HCT116 (cell line): ENCODE results near the gene DUSP28. TPM values are rescaled to one million over a fixed set of nuclear protein-coding genes. Genes with fewer than 3 reads are reported as not detected.

ENCODE experiments used
- ATAC-seq: fragments of 200-7000 bp; cut with Tn5 transposase; 2 replicates; pipeline ENCODE4 v1.9.1; 2020; ENCODE audit warnings: mild to moderate bottlenecking, moderate library complexity
- BruUV-seq: library from RNA; stranded (reverse); fragments of 400-500 nt; replicated peaks from 2 replicates; lab custom pipeline; 2021; lab: Mats Ljungman, UMichigan
- CTCF ChIA-PET: fragments of 300-600 bp; sonication (Branson Sonifier 250); formaldehyde crosslinking; loops from one replicate; lab custom pipeline; 2021; ENCODE audit warnings: antibody characterized with exemption; lab: Charles Lee
- POLR2A ChIA-PET: fragments of 300-600, 350-600 bp; sonication (Branson Sonifier 250); formaldehyde crosslinking; loops from one replicate; lab custom pipeline; 2021; ENCODE audit warnings: antibody characterized with exemption; lab: Charles Lee
- RAD21 ChIA-PET, 2 experiments: fragments of 300-600 bp; sonication (Branson Sonifier 250); formaldehyde crosslinking; loops; one replicate each; lab custom pipeline; 2023; ENCODE audit warnings: low total read pairs in 2 of 2; ENCODE audit not compliant: uncharacterized antibody in 2 of 2, unreplicated experiment in 2 of 2, low non-redundant PET in 1 of 2; lab: Charles Lee
- DNase-seq: peaks from one replicate; pipeline ENCODE4 v3.0.0-alpha.2; 2010; ENCODE audit warnings: low read depth, low spot score
- H2AFZ ChIP-seq: fragments of 200-600 bp; shearing (Covaris generic), sonication (generic); 2 replicates; pipeline ENCODE4 v1.6.1; 2017; ENCODE audit warnings: low read depth, mixed run types, mixed read lengths, antibody characterized with exemption, low read length; ENCODE audit not compliant: poor library complexity, severe bottlenecking
- H3K27ac ChIP-seq: 2 replicates; pipeline ENCODE4 v1.5.1; 2012; ENCODE audit warnings: low read depth, low read length
- H3K27me3 ChIP-seq: fragments of 200-600 bp; sonication (generic); 2 replicates; pipeline ENCODE4 v1.6.1; 2016; ENCODE audit warnings: mixed run types, low read length, mixed read lengths; ENCODE audit not compliant: insufficient read depth
- H3K36me3 ChIP-seq, 2 experiments: fragments of 200-500 bp in 1 of 2; fragments of 200-600 bp in 1 of 2; sonication (Bioruptor generic) in 1 of 2; sonication (generic) in 1 of 2; 2 replicates each; pipeline versions ENCODE4 v1.5.1 to v1.6.1; 2014 to 2016; ENCODE audit warnings: low read length in 2 of 2, inconsistent platforms in 1 of 2, mixed read lengths in 1 of 2, mixed run types in 1 of 2; ENCODE audit not compliant: insufficient read depth in 2 of 2, control insufficient read depth in 1 of 2
- H3K4me1 ChIP-seq, 2 experiments: fragments of 200-600 bp in 1 of 2; sonication (generic) in 1 of 2; 2 replicates each; pipeline versions ENCODE4 v1.5.1 to v1.6.1; 2012 to 2017; ENCODE audit warnings: low read length in 2 of 2, inconsistent platforms in 1 of 2, mild to moderate bottlenecking in 1 of 2, mixed read lengths in 1 of 2, mixed run types in 1 of 2, moderate library complexity in 1 of 2; ENCODE audit not compliant: insufficient read depth in 2 of 2, control insufficient read depth in 1 of 2
- H3K4me2 ChIP-seq: fragments of 200-600 bp; sonication (generic); 2 replicates; pipeline ENCODE4 v1.6.1; 2017; ENCODE audit warnings: mixed run types, low read length, mixed read lengths
- H3K4me3 ChIP-seq, 2 experiments: fragments of 200-600 bp in 1 of 2; sonication (generic) in 1 of 2; replicated peaks in 1 of 2; 2 replicates each; pipeline ENCODE4 v1.5.1; 2011 to 2016; ENCODE audit warnings: low read length in 2 of 2, control low read depth in 1 of 2, low read depth in 1 of 2, mild to moderate bottlenecking in 1 of 2, mixed read lengths in 1 of 2, mixed run types in 1 of 2
- H3K79me2 ChIP-seq: fragments of 200-600 bp; sonication (generic); 2 replicates; pipeline ENCODE4 v1.6.1; 2017; ENCODE audit warnings: mild to moderate bottlenecking, mixed run types, low read length, moderate library complexity, mixed read lengths; ENCODE audit not compliant: insufficient read depth
- H3K9ac ChIP-seq: fragments of 200-600 bp; sonication (generic); 2 replicates; pipeline ENCODE4 v1.6.1; 2016; ENCODE audit warnings: low read length, mixed read lengths
- H3K9me2 ChIP-seq: fragments of 200-600 bp; sonication (generic), shearing (Covaris generic); 2 replicates; pipeline ENCODE4 v1.6.1; 2017; ENCODE audit warnings: mixed run types, mild to moderate bottlenecking, moderate library complexity; ENCODE audit not compliant: insufficient read depth
- H3K9me3 ChIP-seq, 2 experiments: fragments of 200-500 bp in 1 of 2; fragments of 200-600 bp in 1 of 2; sonication (Bioruptor generic) in 1 of 2; sonication (generic) in 1 of 2; 2 replicates each; pipeline ENCODE4 v1.6.1; 2014 to 2017; ENCODE audit warnings: low read length in 2 of 2, mixed read lengths in 2 of 2, inconsistent platforms in 1 of 2, low read depth in 1 of 2, mild to moderate bottlenecking in 1 of 2, mixed run types in 1 of 2, moderate library complexity in 1 of 2; ENCODE audit not compliant: control insufficient read depth in 1 of 2, insufficient read depth in 1 of 2
- H4K20me1 ChIP-seq: fragments of 200-600 bp; sonication (generic), shearing (Covaris generic); 2 replicates; pipeline ENCODE4 v1.6.1; 2017; ENCODE audit warnings: mixed run types, mild to moderate bottlenecking, moderate library complexity; ENCODE audit not compliant: insufficient read depth
- CBX3 ChIP-seq: IDR thresholded peaks from 2 replicates; pipeline ENCODE4 v1.6.1; 2012; ENCODE audit warnings: low read depth
- CEBPB ChIP-seq: IDR thresholded peaks from 2 replicates; pipeline ENCODE4 v1.6.1; 2012; ENCODE audit warnings: low read depth
- EGR1 ChIP-seq: IDR thresholded peaks from 2 replicates; pipeline ENCODE4 v1.6.1; 2012; ENCODE audit warnings: low read depth
- ELF1 ChIP-seq: IDR thresholded peaks from 2 replicates; pipeline ENCODE4 v1.6.1; 2012; ENCODE audit warnings: low read depth, borderline replicate concordance
- EZH2 ChIP-seq: fragments of 200-600 bp; sonication (generic); IDR thresholded peaks from 2 replicates; pipeline ENCODE4 v1.6.1; 2017; ENCODE audit warnings: antibody characterized with exemption, mixed run types
- EZH2phosphoT487 ChIP-seq: fragments of 200-600 bp; IDR thresholded peaks from 2 replicates; pipeline ENCODE4 v1.6.1; 2018; ENCODE audit warnings: antibody characterized with exemption, borderline replicate concordance
- FOSL1 ChIP-seq: IDR thresholded peaks from 2 replicates; pipeline ENCODE4 v1.6.1; 2012; ENCODE audit warnings: low read depth
- POLR2AphosphoS5 ChIP-seq: IDR thresholded peaks from 2 replicates; pipeline ENCODE4 v1.6.1; 2011; ENCODE audit warnings: mild to moderate bottlenecking, low read depth, low read length, moderate library complexity
- SIN3A ChIP-seq: IDR thresholded peaks from 2 replicates; pipeline ENCODE4 v1.6.1; 2012; ENCODE audit warnings: low read depth
- SP1 ChIP-seq: IDR thresholded peaks from 2 replicates; pipeline ENCODE4 v1.6.1; 2012; ENCODE audit warnings: low read depth
- TCF7L2 ChIP-seq: IDR thresholded peaks from 2 replicates; pipeline ENCODE4 v1.7.0; 2011; ENCODE audit warnings: borderline replicate concordance, inconsistent platforms; ENCODE audit not compliant: insufficient read depth, insufficient read length; ENCODE audit errors: extremely low read depth
- intact Hi-C: fragments of 100-400 bp; cut with micrococcal nuclease; formaldehyde crosslinking; loops from 2 replicates; pipeline ENCODE4 v1.10.0; 2022
- total RNA-seq: library from RNA; stranded (reverse); gene quantifications from one replicate; pipeline ENCODE4 v1.2.1, GENCODE V29; 2021; ENCODE audit not compliant: unreplicated experiment
- TF ChIP-seq, protein P1 (sequence below), 3 experiments: fragments of 200-600 bp in 1 of 3; sonication (generic) in 1 of 3; IDR thresholded peaks in 2 of 3; conservative IDR thresholded peaks in 1 of 3; 2 replicates each; pipeline ENCODE4 v1.5.1; 2012 to 2017; ENCODE audit warnings: low read depth in 2 of 3, low read length in 2 of 3, antibody characterized with exemption in 1 of 3, borderline replicate concordance in 1 of 3, control low read depth in 1 of 3, mild to moderate bottlenecking in 1 of 3, mixed read lengths in 1 of 3, mixed run types in 1 of 3, moderate library complexity in 1 of 3; ENCODE audit not compliant: insufficient read depth in 1 of 3

Gene DUSP28
- total RNA-seq, 1 experiment from 2014 or later, result 5.6 TPM

DNA sequence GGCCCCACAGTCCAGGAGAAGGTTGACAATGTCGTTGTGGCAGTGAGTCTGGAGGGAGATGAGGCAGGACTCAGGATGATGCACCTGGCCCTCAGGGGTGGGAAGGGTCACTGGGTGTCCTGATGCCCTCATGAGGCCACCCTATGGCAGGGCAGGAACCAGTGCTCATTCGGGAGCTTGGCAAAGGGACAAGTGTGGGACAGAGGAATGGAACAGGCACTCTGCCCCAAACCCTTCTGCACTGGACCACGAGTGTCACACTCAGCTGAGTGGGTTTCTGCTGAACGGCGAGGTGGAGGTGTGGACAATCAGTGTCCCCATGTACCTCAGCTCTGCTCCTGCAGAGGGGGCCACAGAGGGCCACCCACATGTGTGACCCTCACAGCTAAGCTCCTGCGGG lies 34.4 kb upstream of the DUSP28 start:
- POLR2A ChIA-PET, result no interaction called here
- BruUV-seq, result no TSS peak
- H2AFZ ChIP-seq, result no peak overlapping the region
- CTCF ChIA-PET, result no interaction called here
- H3K79me2 ChIP-seq, result no peaks in the 10 kb centered on the region; the same call in 1 of the 2 replicates
- no peaks in the 10 kb centered on the region for H3K4me1 ChIP-seq
- no peak overlapping the region for H3K27ac ChIP-seq
- H4K20me1 ChIP-seq, result no peaks in the 10 kb centered on the region
- H3K9me3 ChIP-seq, result peaks cover 18 to 27% of the 10 kb centered on the region in 2 experiments; a peak in 2 of 4 replicates
- TF ChIP-seq EGR1 (no peak), ELF1 (no peak), CBX3 (no peak), SIN3A (no peak), POLR2AphosphoS5 (no peak), CEBPB (no peak), EZH2 (no peak), TCF7L2 (no peak), FOSL1 (no peak), EZH2phosphoT487 (no peak), SP1 (no peak)
- TF ChIP-seq, protein P1, sequence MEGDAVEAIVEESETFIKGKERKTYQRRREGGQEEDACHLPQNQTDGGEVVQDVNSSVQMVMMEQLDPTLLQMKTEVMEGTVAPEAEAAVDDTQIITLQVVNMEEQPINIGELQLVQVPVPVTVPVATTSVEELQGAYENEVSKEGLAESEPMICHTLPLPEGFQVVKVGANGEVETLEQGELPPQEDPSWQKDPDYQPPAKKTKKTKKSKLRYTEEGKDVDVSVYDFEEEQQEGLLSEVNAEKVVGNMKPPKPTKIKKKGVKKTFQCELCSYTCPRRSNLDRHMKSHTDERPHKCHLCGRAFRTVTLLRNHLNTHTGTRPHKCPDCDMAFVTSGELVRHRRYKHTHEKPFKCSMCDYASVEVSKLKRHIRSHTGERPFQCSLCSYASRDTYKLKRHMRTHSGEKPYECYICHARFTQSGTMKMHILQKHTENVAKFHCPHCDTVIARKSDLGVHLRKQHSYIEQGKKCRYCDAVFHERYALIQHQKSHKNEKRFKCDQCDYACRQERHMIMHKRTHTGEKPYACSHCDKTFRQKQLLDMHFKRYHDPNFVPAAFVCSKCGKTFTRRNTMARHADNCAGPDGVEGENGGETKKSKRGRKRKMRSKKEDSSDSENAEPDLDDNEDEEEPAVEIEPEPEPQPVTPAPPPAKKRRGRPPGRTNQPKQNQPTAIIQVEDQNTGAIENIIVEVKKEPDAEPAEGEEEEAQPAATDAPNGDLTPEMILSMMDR (IDR thresholded peaks at IDR 0.05 in 2 of 3, conservative IDR thresholded peaks at IDR 0.05 in 1 of 3; ENCODE audit: borderline replicate concordance in 1 of 3, insufficient read depth in 1 of 3, low read depth in 2 of 3, low read length in 2 of 3), result no peak
- TF ChIP-seq, all 23 proteins: peak for 0
- Histone ChIP-seq H3K4me3 (no peak overlapping the region), H3K36me3 (peaks cover 0 to 45% of the 10 kb centered on the region in 2 experiments; a peak in 1 of 4 replicates), H3K27me3 (no peaks in the 10 kb centered on the region), H3K9me2 (no peaks in the 10 kb centered on the region), H3K9ac (no peak overlapping the region), H3K4me2 (no peak overlapping the region)
- ATAC-seq (no peak), DNase-seq (no peak)
- RAD21 ChIA-PET, result no interaction called here
- intact Hi-C loops, result no loop called here
